GM19372 (cell line): Measurements from ENCODE around the gene NFIX.

Experiments
- ATAC-seq: cut with Tn5 transposase; IDR thresholded peaks from one replicate; pipeline ENCODE4 v1.9.1; 2021; ENCODE audit warnings: mild to moderate bottlenecking, low read depth, moderate library complexity; ENCODE audit not compliant: unreplicated experiment

Gene NFIX

GRCh38 chr19:13018035-13018914 lies 23.0 kb downstream of the NFIX start:
- ATAC-seq = no peak

DNA sequence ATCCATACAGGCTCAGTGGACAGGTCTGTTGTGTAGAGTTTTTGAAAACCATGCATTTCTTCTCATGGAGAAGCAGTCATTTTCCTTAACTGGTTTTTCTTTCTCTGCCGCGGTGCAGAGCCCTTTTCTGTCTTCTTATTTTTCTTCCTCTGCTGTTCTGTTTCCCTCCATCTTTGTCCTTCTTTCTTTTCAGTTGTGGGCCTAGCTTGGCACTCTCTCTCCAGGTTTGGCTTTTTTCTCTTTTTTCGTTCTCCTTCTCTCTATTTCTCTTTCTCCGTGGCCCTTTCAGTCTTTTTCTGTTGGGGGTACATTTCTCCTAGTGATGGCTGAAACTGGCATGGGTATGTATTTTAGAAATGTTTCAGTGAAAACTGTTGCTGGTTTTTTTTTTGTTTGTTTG lies 24.1 kb downstream of the NFIX start:
- no peak for ATAC-seq

GRCh38 chr19:13020002-13020414 lies 24.7 kb downstream of the NFIX start:
- no peak for ATAC-seq

- no peak for ATAC-seq
These were observed 27.0 kb downstream of the NFIX start for GRCh38 chr19:13022111-13022858.

GRCh38 chr19:13022859-13023636 lies 27.8 kb downstream of the NFIX start:
- ATAC-seq = no peak

- no peak for ATAC-seq
These were observed 28.4 kb downstream of the NFIX start for GRCh38 chr19:13023656-13024055.

GRCh38 chr19:13024126-13024950 lies 29.1 kb downstream of the NFIX start:
- ATAC-seq = no peak

DNA sequence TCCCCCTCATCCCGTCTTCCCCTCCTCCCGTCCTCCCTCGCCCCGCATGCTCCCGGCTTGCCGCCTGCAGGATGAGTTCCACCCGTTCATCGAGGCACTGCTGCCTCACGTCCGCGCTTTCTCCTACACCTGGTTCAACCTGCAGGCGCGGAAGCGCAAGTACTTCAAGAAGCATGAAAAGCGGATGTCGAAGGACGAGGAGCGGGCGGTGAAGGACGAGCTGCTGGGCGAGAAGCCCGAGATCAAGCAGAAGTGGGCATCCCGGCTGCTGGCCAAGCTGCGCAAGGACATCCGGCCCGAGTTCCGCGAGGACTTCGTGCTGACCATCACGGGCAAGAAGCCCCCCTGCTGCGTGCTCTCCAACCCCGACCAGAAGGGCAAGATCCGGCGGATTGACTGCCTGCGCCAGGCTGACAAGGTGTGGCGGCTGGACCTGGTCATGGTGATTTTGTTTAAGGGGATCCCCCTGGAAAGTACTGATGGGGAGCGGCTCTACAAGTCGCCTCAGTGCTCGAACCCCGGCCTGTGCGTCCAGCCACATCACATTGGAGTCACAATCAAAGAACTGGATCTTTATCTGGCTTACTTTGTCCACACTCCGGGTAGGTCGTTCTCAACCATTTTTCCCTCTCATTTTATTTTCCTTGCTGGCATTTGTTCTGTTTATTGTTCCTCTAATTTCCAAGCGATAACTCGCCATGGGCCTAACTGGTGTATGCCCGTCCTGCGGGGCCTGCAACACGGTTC lies 29.8 kb downstream of the NFIX start:
- ATAC-seq = no peak

GRCh38 chr19:13025819-13026456 lies 30.7 kb downstream of the NFIX start:
- no peak for ATAC-seq

DNA sequence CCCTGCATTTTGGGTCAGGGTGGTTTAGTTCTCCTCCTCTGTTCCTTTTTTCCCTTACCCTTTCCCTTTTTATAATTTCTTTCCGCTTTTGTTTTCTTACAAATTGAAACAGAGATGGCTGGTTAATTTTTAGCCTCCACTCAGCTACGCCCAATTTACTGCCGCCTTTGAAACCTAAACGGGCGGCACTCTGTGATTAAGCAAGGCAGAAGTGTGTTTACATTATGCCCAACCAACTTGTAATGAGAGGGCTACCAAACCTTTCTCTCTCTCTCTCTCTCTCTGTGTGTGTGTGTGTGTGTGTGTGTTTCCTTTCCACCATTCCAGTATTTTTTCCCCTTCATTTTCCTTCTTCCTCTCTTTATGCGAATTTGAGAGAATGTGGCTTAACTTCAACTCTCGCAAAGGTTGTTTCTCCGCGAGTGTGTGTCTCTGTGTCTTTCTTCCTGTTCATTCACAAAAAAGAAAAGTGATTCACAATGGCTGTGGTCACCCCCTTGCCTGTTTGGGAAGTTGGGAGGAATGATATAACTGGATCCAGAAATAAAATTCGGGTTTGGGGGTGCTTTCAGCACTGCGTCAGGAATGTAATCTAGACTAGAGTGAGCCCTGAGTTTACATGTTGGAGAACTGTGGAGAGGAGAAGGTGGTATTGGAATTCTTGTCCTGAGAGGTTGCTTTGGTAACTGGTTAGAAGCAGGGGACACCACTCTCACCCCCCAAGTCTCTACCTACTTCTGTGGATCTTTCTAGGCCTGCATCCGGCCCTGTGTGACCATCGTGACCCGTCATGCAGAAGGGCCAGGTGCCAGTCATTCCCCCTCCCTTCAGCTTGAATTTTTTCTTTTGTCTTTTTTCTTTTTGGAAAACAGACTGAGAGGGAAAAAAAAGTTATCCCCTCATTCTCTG lies 31.4 kb downstream of the NFIX start:
- no peak for ATAC-seq

- ATAC-seq = no peak
These were observed 32.3 kb downstream of the NFIX start for GRCh38 chr19:13027557-13027956.

DNA sequence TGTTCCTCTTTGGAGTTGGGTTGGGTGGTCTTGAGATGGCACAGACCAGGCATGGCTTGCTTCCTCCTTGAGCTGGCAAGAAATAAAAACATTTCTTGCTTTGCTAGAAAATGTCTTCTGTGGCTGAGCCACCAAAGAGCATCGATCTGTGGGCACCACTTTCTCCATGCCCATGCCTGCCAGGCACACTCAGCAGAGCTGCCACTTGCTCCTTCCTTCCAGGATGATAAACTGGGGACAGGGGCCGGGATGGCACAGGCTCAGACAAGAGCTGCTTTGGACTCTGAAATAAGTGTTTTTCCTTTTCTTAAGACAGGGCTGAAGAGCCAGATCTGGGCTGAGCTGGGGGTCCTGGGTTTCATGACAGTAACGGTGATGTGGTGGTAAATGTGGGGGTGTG lies 32.8 kb downstream of the NFIX start:
- ATAC-seq = no peak

DNA sequence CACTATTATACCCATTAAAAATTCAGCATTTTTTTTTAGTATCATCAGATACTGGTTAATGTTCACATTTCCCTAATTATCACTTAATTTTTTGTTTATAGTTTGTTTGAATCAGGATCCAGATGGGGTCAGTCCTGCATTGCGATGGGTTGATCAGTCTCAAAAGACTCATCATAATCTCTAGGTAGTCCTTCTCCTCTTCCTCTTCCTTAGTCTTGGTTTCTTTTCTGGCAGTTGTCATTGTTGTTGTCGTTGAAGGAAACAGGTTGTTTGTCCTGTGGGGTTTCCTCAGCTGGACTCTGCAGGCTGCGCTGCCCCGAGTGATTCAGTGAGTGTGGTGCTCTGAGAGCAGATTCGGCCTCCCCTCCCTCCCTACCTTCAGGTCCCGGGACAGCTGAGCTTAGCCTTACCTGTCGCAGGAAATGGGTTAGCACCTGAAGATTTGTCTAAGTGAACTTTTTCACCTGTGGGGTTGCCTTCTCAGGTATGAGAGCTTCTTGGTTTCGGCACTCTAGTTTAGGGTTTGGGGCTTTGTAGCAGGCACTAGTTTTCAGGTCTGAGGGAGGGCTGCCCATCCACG lies 34.1 kb downstream of the NFIX start:
- ATAC-seq = no peak

DNA sequence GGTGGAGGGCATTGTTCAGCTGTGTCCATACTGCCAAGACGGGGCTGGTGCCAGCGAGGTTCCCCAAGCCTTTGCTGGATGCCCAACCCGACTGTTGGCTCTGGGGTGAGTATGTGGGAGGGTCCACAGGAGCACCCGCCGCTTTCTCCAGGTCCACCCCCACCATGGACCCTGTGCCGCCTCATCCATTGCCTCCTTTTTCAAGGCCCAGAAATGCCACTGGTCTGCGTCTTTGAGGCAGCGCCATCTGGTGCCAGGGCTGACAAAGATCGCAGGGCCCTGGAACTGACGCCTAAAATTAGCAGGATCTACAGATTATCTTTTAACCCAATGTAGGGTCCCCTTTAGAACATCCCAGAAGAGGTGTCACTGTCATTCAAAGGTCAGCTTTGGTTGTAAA lies 34.6 kb downstream of the NFIX start:
- ATAC-seq = no peak

DNA sequence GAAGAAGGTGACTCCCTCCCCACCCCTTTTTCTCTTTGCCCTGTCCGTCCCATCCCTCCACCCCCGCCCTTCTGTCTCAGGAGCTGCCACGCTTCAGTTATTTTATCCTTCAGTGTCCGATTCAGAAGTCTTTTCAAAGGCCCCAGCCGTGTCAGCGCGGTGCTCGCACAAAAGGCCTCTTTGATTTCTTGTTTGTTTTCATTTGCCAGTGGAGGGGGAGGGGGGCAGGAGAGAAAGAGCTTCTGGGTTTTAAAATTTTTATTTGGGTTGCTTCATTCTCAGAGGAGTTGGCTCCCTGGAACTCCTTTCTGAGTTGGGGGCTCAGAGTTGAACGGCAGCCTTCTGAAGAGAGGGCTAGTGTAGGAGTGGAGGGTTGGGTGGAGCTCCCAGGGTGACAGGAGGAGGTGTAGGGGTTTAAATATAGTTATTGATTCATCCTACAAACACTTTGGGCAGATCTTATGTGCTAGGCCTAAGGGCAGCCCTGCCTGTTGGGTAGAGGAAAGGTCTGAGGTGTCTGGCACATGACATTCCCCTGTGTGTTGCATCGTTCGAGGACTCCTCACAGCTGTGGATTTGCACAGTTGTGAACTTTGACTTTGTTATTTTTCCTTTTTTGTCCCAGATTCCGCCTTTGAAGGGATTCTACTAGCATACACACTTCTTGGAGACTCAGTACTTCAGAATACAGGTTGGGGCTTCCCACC lies 36.8 kb downstream of the NFIX start:
- no peak for ATAC-seq

- ATAC-seq = no peak
These were observed 37.6 kb downstream of the NFIX start for GRCh38 chr19:13032837-13033236.

GRCh38 chr19:13033244-13033643 lies 38.0 kb downstream of the NFIX start:
- no peak for ATAC-seq
